Endothelial cell of umbilical vein (primary cell): ENCODE data around the gene C11orf65.

Experiments
- CTCF ChIP-seq, 2 donors: IDR thresholded peaks; 1 replicate in 1 of 2; 2 replicates in 1 of 2; pipeline ENCODE4 v1.5.1; 2011; ENCODE audit warnings: low read length in 2 of 2, mild to moderate bottlenecking in 2 of 2, moderate library complexity in 2 of 2, control low read depth in 1 of 2, inconsistent platforms in 1 of 2, low read depth in 1 of 2; ENCODE audit not compliant: insufficient read depth in 1 of 2; ENCODE audit errors: extremely low read depth in 1 of 2
- EZH2 ChIP-seq: IDR thresholded peaks from 2 replicates; pipeline ENCODE4 v1.6.1; 2012; ENCODE audit warnings: borderline replicate concordance, low read depth, mild to moderate bottlenecking, moderate library complexity, low read length, inconsistent platforms; ENCODE audit not compliant: severe bottlenecking
- FOS ChIP-seq: IDR thresholded peaks from 2 replicates; pipeline ENCODE4 v1.6.1; 2011; ENCODE audit warnings: mild to moderate bottlenecking, low read length, moderate library complexity, borderline replicate concordance; ENCODE audit not compliant: insufficient read depth
- JUN ChIP-seq: IDR thresholded peaks from 2 replicates; pipeline ENCODE4 v1.6.1; 2011; ENCODE audit warnings: borderline replicate concordance, low read depth; ENCODE audit not compliant: insufficient read length, insufficient read depth
- MAX ChIP-seq: IDR thresholded peaks from 2 replicates; pipeline ENCODE4 v1.6.1; 2011; ENCODE audit not compliant: insufficient read depth, insufficient read length
- MYC ChIP-seq: IDR thresholded peaks from one replicate; pipeline ENCODE4 v1.6.1; 2011; ENCODE audit warnings: mild to moderate bottlenecking, low read depth, low read length
- POLR2A ChIP-seq: IDR thresholded peaks from 2 replicates; pipeline ENCODE4 v1.6.1; 2012; ENCODE audit warnings: low read depth, mild to moderate bottlenecking, control low read depth, low read length
- POLR2AphosphoS5 ChIP-seq: IDR thresholded peaks from 2 replicates; pipeline ENCODE4 v1.6.1; 2012; ENCODE audit warnings: low read depth, mild to moderate bottlenecking, control low read depth, low read length, moderate library complexity; ENCODE audit not compliant: insufficient read depth

- TF ChIP-seq POLR2A (no peak), CTCF (IDR thresholded peaks at IDR 0.05; ENCODE audit: extremely low read depth in 1 of 2, insufficient read depth in 1 of 2, low read depth in 1 of 2, low read length in 2 of 2) (no peak), FOS (no peak), POLR2AphosphoS5 (no peak), JUN (no peak), MAX (no peak), EZH2 (no peak), MYC (no peak)
These were observed 103.2 kb downstream of the C11orf65 start for GRCh38 chr11:108364159-108364558.
